ENCODE measurements around the gene MYO10. TPM values are rescaled to one million over a fixed set of nuclear protein-coding genes. Genes with fewer than 3 reads are reported as not detected.

Gene MYO10
- total and polyA plus RNA-seq, 2 donors (not counting 3 experiments of a cell fraction or from before 2014, with no cell fraction given), result 36.0 to 148 TPM

GRCh38 chr5:16937503-16938161 lies 1.5 kb upstream of the MYO10 start:
- no peak overlapping the region for H3K4me2 ChIP-seq (ENCODE audit: insufficient read depth, low read length)
- H3K9me3 ChIP-seq (replicated peaks; ENCODE audit: control insufficient read depth, insufficient read depth, low read length), result no peaks in the 10 kb centered on the region
- no peak for DNase-seq (ENCODE audit: low read depth, low spot score)
- no TSS peak for BruUV-seq (replicated peaks)
- H3K27me3 ChIP-seq (ENCODE audit: control insufficient read depth in 2 of 2, insufficient read depth in 2 of 2, low read length in 2 of 2), result no peaks in the 10 kb centered on the region
- H3K27ac ChIP-seq (ENCODE audit: insufficient read depth, low read depth, low read length), result no peak overlapping the region
- peaks cover 25% of the 10 kb centered on the region for H3K4me1 ChIP-seq (ENCODE audit: control insufficient read depth, extremely low read depth, insufficient read depth, low read length)
- no peak overlapping the region for H3K9ac ChIP-seq (replicated peaks; ENCODE audit: extremely low read depth, insufficient read depth, low read length)
- POLR2A ChIA-PET, result no interaction called here
- no peak for FAIRE-seq
- H3K79me2 ChIP-seq (ENCODE audit: control insufficient read depth, insufficient read depth, low read length), result peaks cover 34% of the 10 kb centered on the region
- no peaks in the 10 kb centered on the region for H3K36me3 ChIP-seq (ENCODE audit: control insufficient read depth in 2 of 2, extremely low read depth in 1 of 2, insufficient read depth in 2 of 2, low read length in 2 of 2)
- CTCF ChIA-PET, result interaction anchor here (1.7 to 12.0 kb wide), 3 partner anchors 12 to 253 kb away, joined by 6 to 257 read pairs (median 52); no protein-coding TSS in a partner anchor
- no peak overlapping the region for H2AFZ ChIP-seq (ENCODE audit: low read depth, low read length)
- no peak overlapping the region for H3K4me3 ChIP-seq (replicated peaks in 1 of 3; ENCODE audit: insufficient read depth in 1 of 3, low read depth in 1 of 3, low read length in 3 of 3)
- TF ChIP-seq JUN (IDR thresholded peaks at IDR 0.05; ENCODE audit: borderline replicate concordance, insufficient read depth, insufficient read length, low read depth) (no peak), EZH2 (IDR thresholded peaks at IDR 0.05; ENCODE audit: borderline replicate concordance, low read depth, low read length, severe bottlenecking) (no peak), MAX (IDR thresholded peaks at IDR 0.05; ENCODE audit: insufficient read depth, insufficient read length) (no peak), CTCF (IDR thresholded peaks at IDR 0.05; ENCODE audit: extremely low read depth in 1 of 2, insufficient read depth in 1 of 2, low read depth in 1 of 2, low read length in 2 of 2) (no peak), GATA2 (IDR thresholded peaks at IDR 0.05; ENCODE audit: insufficient read depth, insufficient read length, low read depth, low read length) (no peak), FOS (IDR thresholded peaks at IDR 0.05; ENCODE audit: borderline replicate concordance, insufficient read depth, low read length) (no peak), POLR2A (IDR thresholded peaks at IDR 0.05; ENCODE audit: low read depth, low read length) (no peak), MYC (IDR thresholded peaks at IDR 0.05; ENCODE audit: low read depth, low read length) (no peak), POLR2AphosphoS5 (IDR thresholded peaks at IDR 0.05; ENCODE audit: insufficient read depth, low read depth, low read length) (no peak)
- intact Hi-C loops (cut with micrococcal nuclease), result loop anchor here (2.0 to 10.0 kb wide), 2 partner anchors 45 to 243 kb away; no protein-coding TSS in a partner anchor
- dilution Hi-C loops (cut with MboI; ENCODE audit: extremely low pct_ligation_motif_present, low sequenced_read_pairs), result no loop called here
- no peaks in the 10 kb centered on the region for H3K9me1 ChIP-seq (replicated peaks; ENCODE audit: control insufficient read depth, extremely low read depth, insufficient read depth, low read length)
- H4K20me1 ChIP-seq (replicated peaks; ENCODE audit: control insufficient read depth, extremely low read depth, insufficient read depth, low read length), result peaks cover 5% of the 10 kb centered on the region
